DLD1 (cell line): ENCODE results near the gene CAMTA1.

Experiments
- in situ Hi-C: cut with HindIII; loops from 2 replicates; pipeline ENCODE4 v1.10.0; 2017; ENCODE audit warnings: low sequenced_read_pairs

Gene CAMTA1

DNA sequence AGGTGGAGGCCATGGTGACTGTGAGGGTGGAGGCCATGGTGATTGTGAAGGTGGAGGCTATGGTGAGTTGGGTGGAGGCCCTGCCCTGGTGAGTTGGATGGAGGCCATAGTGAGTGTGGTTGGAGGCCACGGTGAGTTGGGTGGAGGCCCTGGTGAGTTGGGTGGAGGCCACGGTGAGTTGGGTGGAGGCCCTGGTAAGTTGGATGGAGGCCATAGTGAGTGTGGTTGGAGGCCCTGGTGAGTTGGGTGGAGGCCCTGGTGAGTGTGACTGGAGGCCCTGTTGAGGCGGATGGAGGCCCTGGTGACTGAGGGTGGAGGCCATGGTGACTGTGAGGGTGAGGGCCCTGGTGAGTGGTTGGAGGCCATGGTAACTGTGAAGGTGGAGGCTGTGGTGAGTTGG lies 860.9 kb downstream of the CAMTA1 start:
- in situ Hi-C loops = no loop called here

- in situ Hi-C loops = no loop called here
Measured at GRCh38 chr1:7646981-7647901, 862.0 kb downstream of the CAMTA1 start.

DNA sequence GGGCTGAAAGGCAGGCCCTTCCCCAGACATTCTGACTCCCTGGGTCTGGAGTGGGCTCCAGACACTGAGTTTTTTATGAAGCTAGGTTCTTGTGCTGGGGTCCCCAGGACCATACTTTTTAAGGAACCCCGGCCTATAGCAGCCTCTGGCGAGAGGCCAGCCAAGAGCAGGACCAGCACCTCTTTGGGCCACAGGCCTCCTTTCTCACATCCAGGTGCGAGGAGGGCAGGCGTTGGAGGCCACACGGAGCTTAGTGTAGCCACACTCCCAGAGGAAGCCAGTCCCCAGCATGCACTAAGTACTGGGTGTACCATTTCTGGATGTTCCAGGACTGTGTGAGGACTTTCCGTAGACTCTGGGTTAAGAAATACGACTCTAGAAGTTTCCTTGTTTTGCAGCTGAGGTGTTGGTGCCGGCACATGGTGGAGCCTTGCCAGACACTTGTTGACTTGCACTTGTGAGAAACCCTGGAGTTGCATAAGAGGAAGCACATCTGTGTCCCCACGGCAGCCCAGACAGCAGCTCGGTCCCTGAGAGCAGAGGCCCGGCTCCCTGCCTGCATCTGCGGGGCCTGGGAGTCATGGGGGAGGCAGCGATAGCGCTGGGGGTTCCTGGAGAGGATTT lies 863.6 kb downstream of the CAMTA1 start:
- in situ Hi-C loops = no loop called here

GRCh38 chr1:7650801-7651200 lies 865.5 kb downstream of the CAMTA1 start:
- in situ Hi-C loops = no loop called here

- in situ Hi-C loops = no loop called here
Measured at GRCh38 chr1:7651203-7651602, 865.9 kb downstream of the CAMTA1 start.

GRCh38 chr1:7652061-7652460 lies 866.8 kb downstream of the CAMTA1 start:
- in situ Hi-C loops = no loop called here

DNA sequence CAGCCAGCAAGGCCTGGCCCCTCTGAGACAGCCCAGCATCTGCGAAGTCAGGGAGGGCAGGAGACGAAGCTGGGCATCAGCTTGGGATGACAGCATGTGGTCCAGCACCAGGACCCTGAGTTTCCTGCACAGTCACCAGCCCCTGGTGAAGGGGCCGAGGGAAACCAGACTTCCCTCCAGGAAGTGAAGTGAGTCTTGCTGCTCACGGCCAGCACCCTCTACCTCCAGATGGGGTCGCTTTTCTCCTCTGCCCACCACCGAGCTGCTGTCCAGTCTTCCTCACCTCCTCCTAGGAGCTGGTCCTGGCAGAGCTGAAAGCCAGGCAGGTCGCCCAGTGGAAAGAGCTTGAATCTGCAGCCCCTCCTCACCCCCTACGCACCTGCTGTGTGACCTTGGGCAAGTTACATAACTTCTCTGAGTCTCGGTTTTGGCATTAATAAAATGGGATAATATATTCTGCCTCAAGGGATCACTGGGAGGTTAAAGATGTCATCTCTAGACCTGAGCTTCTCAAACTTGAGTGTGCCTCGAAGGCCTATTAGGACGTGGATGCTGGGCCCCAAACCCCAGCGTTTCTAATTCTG lies 867.4 kb downstream of the CAMTA1 start:
- in situ Hi-C loops = no loop called here

DNA sequence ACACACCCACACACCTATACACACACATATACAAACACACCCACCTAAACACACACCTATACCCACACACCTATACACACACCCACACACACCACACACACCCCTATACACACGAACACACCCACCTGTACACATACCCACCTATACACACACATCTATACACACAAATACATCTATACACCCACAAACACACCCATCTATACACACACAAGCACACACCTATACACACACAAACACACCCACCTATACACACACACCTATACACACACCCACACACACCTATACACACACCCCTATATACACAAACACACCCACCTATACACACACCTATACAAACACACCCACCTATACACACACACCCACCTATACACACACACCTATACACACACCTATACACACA lies 869.5 kb downstream of the CAMTA1 start:
- in situ Hi-C loops = no loop called here

GRCh38 chr1:7655354-7655753 lies 870.1 kb downstream of the CAMTA1 start:
- in situ Hi-C loops = no loop called here

DNA sequence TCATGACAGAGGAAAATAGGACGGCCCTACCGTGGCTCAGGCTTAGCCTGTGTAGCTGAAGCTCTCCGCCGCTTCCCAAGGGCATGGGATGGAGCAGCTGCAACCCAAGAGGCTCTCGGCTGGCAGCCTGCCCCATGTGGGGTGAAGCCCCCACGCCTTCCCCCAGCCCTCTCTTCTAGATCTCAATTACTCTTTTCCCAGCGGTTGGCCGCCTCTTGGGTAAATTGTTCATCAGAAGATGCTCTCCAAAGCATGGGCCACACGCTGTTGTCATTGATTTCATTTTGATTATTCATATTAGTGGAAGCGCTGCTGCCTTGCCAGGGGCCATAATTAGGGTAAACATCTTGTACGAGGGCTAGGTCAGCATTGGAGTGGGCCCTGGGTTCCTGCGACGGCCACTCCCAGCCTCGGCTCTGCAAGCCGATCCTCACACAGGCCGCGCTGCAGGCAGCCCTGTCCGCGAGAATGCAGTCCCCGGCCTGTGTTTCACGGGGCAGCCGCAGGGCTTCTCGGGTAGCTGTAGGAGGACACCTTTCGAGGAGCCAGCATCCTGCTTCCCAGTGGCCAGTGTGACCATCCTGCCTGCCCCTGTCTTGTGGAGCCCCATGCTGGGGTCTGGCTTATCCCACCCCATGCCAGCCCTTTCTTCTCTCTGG lies 871.4 kb downstream of the CAMTA1 start:
- in situ Hi-C loops = no loop called here

DNA sequence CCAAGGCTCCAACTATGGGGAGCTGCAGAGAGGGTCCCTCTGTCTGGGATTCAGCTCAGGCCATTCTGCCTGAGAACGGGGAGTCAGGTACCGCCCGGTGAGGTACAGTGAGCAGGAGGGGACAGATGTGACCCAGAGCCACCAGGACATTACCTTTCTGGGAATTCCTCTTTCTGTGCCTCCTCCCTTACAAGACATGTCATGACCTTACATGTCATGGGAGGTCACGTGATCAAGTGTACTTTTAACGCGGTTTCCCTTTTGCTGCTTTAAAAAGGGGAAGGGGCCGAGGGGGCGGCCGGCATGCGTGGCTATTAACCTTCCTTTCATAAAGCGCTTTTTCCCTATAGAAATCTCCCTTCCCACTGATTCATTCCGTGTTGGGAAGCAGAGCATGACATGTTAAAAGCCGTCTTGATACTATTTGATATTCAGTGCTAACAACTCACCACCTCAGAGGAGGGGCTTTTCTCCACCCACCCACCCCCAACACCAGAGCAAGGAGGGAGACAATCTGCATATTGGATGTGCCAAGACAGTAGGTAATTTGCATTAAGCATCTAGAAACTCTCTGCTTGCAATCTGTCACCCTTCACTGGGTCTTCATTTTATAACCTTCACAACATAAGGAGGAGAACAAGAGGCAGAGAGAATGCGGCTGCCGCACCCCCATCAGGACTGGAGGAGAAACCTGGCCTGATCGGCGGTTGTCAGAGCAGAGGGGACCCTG lies 872.2 kb downstream of the CAMTA1 start:
- in situ Hi-C loops = no loop called here

GRCh38 chr1:7658099-7658498 lies 872.8 kb downstream of the CAMTA1 start:
- in situ Hi-C loops = no loop called here

- in situ Hi-C loops = no loop called here
Measured at GRCh38 chr1:7659514-7659913, 874.3 kb downstream of the CAMTA1 start.

GRCh38 chr1:7663451-7664146 lies 878.3 kb downstream of the CAMTA1 start:
- in situ Hi-C loops = no loop called here

DNA sequence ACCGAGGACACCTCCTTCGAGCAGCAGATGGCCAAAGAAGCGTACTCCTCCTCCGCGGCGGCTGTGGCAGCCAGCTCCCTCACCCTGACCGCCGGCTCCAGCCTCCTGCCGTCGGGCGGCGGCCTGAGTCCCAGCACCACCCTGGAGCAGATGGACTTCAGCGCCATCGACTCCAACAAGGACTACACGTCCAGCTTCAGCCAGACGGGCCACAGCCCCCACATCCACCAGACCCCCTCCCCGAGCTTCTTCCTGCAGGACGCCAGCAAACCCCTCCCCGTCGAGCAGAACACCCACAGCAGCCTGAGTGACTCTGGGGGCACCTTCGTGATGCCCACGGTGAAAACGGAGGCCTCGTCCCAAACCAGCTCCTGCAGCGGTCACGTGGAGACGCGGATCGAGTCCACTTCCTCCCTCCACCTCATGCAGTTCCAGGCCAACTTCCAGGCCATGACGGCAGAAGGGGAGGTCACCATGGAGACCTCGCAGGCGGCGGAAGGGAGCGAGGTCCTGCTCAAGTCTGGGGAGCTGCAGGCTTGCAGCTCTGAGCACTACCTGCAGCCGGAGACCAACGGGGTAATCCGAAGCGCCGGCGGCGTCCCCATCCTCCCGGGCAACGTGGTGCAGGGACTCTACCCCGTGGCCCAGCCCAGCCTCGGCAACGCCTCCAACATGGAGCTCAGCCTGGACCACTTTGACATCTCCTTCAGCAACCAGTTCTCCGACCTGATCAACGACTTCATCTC lies 879.1 kb downstream of the CAMTA1 start:
- in situ Hi-C loops = no loop called here

DNA sequence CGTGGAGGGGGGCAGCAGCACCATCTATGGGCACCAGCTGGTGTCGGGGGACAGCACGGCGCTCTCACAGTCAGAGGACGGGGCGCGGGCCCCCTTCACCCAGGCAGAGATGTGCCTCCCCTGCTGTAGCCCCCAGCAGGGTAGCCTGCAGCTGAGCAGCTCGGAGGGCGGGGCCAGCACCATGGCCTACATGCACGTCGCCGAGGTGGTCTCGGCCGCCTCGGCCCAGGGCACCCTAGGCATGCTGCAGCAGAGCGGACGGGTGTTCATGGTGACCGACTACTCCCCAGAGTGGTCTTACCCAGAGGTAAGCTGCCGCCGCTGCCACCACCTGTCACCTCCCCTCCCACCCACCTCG lies 879.6 kb downstream of the CAMTA1 start:
- in situ Hi-C loops = no loop called here

DNA sequence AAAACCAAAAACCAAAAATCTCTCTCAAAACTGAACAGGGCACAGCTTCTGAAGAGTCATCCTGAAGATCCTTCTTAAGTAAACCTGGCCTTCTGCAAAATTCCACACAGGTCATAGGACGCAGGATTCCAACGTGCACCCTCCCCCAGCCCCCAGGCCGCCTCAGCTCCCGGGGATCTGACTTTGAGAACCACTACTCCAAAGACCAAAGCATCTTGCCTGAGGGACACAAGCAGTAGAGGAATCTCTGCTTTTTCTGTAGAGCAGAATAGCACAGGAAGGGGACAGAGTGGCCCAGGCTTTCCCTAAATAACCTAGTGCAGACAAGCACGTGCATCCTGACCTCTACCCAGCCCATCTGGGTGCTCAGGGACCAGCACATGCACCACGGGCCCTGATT lies 881.0 kb downstream of the CAMTA1 start:
- in situ Hi-C loops = no loop called here

DNA sequence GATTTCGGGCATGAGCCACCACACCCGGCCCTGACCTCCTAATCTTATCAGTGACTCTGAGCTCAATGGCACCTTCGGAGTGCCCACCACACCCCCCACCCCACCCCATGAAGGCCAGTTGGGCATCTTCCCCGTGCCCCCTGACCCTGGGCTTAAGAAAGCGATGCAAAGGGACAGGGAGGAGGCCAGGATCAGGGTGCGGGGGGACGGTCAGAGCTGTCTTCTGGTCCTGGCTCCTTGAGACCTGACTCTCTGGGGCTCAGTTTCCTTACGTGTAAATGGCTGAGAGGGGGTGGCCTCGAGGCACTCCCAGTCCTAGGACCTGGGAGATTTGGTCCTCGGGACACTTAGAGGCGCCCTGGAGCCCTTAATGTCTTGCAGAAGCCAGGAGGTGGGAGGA lies 881.9 kb downstream of the CAMTA1 start:
- in situ Hi-C loops = no loop called here

DNA sequence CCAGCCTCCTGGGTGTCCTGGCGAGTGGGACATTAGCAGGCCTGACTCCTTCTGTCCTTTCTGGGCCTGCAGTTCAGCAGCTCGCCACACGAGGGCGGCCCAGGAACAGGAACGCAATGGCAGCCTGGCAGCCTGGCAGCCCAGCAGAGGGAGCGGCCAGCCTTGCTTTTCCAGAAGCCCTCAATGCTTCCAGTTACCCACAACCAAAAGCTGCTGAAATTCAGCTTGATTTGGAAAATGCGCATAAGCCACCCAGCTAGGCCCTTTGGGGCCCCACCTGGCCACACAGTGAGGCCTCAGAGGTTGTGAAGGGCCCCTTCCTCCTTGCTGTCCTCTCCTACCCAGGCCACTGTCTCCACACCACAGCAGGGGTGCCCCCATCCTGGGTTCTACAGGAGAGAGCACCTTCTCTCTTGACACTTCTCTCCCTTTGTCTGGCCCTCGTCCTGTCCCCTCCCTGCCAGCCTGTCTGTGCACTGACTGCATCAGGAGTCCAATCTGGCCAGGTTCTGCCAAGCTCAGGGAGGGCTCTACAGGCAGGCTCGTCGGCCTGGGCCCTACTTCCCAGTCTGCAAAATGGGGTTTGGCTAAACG lies 882.5 kb downstream of the CAMTA1 start:
- in situ Hi-C loops = no loop called here
